Urothelium cell line (cell line): Measurements from ENCODE around the gene SNX22.
"Not testable (repeated sequence)": the region's sequence is repeated elsewhere in the genome, so short reads cannot be mapped to it uniquely, and the experiment has no call there.

Experiments used
- DNase-seq: peaks from one replicate; pipeline ENCODE4 v3.0.0; 2011; ENCODE audit warnings: low spot score, mixed read lengths
- FAIRE-seq: peaks from 2 replicates; lab custom pipeline; 2011; peaks lifted over from hg19 to GRCh38; lab: Jason Lieb, UNC

The SNX22 gene

DNA sequence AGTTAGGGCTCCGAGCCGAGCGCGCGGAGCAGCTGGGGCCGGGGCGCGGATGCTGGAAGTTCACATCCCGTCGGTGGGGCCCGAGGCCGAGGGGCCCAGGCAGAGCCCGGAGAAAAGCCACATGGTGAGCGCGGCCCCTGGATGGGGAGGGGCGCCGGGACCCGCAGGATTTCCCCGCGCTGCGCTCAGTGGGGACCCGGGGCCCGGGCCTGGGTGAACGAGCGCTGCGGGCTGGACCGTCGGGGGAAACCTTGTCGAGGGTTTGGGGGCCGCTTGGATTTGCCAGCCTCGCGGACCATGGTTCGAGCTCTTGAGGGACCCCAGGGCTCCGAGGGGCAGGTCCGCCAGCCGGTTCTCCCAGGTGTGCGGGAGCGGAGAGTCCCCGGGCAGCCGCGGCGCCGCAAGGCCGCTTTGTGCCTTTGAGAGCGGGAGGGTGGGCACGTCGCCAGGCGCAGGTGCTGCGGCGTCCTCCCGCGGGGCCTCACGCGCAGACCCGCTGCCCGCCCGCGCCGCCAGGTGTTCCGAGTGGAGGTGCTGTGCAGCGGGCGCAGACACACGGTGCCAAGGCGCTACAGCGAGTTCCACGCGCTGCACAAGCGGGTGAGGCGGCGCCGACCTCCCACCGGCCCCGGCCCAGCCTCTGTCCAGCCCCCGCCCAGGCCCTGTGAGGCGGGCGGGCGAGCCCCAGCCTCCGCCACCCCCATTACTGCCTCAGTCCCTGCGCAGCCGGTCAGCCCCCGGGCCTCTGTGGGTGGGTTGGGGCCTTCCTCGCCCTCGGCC, at the start of gene SNX22:
TSS of gene SNX22 (plus strand) at position 5 of the 780 bp plus-strand sequence. CDS start at position 50, 45 bp downstream.
- DNase-seq (no peak), FAIRE-seq (no peak)

DNA sequence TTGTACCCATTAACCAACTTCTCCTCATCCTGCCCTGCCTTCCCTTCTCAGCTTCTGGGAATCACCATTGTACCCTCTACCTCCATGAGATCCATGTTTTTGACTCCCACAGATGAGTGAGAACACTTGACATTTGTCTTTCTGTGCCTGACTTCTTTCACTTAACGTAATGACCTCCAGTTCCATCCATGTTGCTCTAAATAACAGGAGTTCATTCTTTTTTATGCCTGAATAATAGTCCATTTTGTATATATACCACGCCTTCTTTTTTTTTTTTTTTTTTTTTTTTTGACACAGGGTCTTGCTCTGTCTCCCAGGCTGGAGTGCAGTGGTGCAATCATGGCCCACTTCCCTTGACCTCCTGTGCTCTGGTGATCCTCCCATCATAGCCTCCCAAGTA, 49.0 kb upstream of the SNX22 start:
- DNase-seq (no peak), FAIRE-seq (no peak)

DNA sequence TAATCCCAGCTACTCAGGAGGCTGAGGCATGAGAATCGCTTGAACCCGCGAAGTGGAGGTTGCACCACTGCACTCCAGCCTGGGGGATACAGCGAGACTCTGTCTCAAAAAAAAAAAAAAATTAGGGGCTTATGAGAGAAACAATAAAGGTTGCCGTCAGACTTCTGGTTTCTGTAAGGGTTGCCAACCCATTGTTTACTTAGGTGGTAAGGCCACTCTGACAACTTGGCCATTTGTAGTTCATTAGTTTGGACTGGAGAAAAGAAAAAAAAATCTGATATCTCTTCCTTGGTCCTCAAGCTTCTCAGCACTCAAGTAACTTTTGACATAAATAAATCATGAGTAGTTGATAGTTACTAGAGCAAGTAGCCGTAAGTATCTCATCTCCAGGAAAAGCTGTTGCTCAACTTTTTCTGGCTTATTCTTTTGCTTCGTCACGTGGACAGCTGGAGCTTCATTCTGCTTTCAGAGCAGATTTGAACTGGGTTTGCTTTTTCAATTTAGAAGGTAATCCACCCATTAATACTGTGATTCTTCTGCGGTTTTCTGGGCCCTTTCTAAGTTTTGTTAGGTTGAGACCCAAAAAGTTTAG, 46.3 kb upstream of the SNX22 start:
- no peak for FAIRE-seq

DNA sequence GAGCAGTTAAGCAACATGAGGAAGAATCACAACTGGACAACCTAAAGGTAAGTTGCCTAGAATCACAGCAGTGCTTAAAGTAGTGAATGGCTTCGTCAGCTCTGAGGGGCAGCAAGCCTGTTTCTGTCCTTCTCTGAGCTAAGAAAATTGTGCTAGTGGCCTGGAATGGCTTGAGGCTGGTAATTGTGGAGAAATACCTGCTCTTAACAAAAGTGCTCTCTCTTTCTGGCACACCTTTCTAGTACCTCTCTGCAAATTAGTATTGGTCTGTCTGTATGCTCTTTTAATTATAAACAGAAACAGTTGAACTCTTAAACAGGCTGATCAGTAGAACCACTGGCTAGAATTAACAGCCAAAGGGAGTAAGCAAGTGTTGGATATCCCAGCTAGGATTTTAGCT, 44.2 kb upstream of the SNX22 start:
- FAIRE-seq (no peak), DNase-seq (no peak)

More for the DNA sequence above, 46.3 kb upstream of the SNX22 start:
- DNase-seq, result no peak

DNA sequence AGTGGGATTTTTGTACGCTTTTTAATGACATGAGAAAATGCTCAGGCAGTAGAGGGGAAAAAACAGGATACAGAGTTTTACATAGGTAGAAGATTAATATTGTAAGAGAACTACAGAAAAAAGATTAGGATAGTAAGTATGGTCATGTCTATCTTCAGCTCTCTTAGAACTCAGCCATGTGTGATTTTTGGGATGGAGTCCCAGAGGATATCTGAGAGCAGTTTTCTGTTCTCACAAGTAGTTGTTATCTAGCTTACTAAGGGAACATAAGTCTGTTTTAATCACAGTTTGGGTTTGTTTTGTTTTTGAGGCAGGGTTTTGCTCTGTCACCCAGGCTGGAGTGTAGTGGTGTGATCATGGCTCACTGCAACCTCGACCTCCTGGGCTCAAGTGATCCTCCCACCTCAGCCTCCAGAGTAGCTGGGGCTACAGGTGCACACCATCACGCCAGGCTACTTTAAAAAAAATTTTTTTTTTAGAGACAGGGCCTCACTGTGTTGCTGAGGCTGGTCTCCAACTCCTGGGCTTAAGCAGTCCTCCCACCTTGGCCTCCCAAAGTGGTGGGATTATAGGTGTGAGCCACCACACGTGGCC, 41.3 kb upstream of the SNX22 start:
- not testable (repeated sequence) for FAIRE-seq, DNase-seq

DNA sequence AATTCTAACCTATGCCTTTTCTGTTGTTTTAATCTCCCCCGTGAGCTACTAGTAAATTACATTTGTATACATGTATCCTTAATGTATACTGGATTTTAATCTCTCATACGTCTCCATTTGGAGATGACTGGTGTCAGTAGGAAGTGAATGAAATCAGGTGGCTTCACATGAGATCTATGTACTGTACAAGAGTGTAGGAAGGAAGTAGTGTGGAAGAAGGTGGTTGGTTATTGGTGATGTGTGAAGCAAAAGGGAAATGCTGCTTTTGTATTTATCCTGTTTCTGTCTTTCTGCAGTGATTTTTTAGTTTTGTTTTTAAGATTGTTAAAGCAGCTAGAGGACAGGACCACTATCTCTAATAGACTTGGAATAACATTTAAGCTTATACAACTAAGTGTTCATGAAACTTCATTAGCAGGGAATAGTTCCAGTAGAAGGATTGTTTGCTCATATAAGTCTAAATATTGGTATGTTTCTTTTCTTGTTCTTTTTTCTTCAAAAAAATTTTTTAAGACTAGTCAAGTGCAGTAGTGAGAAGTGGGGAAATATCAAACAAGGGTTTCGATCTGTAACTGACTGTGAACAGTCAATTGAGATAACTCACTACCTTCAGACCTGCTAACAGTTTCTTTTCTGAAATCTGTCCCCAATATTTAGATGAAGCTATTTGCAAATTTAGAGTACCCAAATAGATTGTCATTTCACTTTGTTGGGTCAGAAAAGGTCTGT, 40.4 kb upstream of the SNX22 start:
- no peak for DNase-seq
- no peak for FAIRE-seq

DNA sequence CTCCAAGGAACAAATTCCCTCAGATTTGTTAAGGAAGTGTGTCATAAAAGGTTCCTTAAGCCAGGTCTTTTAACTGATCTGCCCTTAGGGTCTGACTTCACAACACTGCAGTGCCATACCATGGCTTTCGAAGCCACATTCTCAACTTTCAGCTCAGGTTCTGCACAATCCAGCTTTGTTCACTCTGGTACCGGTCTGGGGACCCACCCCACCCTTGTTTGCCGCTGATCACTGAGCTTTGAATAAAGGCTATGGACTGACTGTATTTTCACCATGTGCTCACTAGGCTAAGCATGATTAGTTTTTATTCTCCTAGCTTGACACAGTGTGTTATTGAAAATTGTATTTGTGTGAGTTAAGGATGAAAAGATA, 39.9 kb upstream of the SNX22 start:
- DNase-seq (no peak), FAIRE-seq (no peak)

DNA sequence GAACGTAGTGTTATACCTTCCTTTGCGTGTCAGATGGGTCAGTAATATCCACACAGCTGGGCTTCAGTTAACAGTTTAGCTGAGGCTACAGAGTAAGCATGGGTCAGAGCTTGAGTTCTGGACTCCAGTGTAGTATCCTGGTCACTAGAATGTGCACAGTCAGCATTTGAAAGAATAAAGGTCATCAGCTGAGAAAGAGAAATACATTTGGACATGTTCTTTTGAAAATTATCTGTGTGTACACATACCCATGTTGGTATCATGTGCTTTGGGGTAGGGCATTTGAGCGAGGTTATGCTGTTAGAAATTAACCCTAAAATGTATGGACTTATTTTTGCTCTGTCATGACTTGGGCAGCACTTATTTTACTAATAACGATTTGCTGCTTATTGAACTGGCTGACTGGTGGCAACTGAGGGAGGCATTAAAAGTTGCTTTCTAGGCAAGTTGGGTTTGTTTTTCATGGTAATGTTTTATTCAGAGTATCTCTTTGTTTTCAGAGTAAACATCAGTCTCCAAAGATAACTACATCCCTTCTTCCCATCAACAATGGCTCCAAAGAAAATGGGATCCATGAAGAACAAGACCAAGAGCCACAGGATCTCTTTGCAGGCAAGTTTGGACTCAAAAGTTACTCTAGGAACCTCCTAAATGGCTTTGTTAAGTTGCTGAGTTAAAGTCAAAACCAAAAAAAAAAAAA, 39.3 kb upstream of the SNX22 start:
- DNase-seq (no peak), FAIRE-seq (no peak)

DNA sequence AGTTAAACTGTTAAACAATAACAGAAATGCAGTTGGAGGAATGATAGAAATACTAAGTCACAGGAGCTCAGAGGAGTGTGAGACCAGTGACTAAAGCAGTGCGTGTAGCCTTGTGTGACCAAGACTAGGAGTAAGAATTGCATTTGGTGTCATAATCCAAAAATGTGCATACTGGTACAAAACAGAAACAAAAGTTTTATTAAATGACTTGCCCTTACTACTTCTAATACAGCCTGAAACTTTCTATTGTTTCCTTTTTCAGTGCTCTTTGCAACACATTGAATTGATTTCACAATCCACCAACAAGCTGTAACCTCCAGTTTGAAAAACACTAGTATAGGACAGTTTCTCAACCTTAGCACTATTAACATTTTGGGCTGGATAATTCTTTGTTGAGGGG, 38.6 kb upstream of the SNX22 start:
- DNase-seq (no peak), FAIRE-seq (no peak)

DNA sequence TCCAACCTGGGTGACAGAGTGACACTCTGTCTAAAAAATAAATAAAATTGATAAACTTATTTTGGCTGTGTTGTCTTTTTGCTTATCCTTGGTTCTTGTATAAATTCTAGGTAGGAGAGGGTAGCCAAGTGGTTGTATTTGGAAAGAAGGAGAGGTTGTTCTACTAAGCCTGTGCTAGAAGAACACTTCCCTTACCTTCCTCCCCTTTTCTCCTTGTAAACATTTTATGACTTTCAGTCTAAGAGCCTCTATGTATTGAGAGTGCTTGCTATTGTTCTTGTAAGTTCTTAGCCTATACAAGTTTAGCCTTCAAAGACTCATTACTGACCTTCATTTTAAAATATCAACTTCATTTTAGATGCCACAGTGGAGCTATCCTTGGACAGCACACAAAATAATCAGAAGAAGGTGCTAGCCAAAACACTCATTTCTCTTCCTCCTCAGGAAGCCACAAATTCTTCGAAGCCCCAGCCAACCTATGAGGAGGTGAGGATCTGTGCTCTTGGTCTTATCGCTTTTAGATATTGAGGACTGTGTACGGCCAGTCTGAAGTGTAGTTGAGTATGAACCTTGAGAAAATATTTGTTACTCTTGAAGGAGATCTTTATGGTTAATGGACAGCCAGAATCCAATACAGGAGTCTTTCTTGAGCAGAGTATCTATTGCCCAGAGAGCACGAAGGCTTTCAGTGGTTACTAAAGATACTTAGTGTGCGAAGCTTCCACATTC, 33.6 kb upstream of the SNX22 start:
- no peak for FAIRE-seq
- no peak for DNase-seq

DNA sequence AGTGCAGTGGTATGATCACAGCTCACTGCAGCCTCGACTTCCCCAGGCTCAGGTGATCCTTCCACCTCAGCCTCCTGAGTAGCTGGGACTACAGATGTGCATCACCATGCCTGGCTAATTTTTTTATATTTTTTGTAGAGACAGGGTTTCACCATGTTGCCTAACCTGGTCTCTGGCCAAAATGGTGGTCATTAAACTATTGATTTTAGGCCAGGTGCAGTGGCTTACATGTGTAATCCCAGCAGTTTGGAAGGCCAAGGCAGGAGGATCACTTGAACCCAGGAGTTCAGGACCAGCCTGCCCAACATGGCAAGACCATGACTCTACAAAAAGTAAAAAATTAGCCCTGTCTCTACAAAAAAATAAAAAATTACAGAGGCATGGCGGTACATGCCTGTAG, 31.2 kb upstream of the SNX22 start:
- FAIRE-seq, DNase-seq: not testable (repeated sequence)

DNA sequence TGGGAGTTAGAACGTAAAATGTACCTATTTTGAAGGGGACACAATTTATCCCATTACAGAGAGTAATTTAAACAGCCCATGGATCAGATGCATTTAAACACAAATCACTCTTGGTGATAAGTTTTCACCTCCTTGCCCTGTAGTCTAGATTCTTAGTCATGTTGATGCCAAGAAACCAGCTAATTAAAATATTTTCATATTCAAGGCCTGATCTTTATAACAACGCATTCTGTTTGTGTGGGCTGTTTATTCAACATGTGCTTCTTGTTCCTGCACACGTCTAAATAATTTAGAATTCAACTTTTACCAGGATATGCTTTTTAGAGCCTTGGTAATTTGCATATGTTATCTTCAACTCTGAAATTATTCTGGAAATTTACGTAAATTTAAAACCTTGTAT, 29.9 kb upstream of the SNX22 start:
- FAIRE-seq (no peak), DNase-seq (no peak)

DNA sequence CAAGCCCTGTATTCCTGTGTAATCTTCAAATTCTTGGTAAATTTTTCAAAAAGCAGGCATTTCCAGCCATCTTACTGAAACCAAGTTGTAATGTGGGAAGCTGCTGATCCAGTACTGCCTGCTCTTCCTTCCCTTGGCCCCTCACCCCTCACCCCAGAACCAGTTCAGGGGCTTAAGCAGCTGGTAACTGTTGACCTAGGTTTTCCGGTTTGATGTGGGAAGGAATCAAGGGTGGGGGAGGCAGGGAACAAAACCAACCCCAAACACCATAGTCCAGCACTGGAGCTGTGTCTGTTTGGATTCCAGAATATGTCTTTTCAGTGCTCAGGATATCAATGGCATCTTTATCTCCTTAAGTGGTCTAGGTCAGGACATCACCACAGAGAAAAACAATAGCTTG, 29.1 kb upstream of the SNX22 start:
- DNase-seq, result no peak
- FAIRE-seq, result no peak

DNA sequence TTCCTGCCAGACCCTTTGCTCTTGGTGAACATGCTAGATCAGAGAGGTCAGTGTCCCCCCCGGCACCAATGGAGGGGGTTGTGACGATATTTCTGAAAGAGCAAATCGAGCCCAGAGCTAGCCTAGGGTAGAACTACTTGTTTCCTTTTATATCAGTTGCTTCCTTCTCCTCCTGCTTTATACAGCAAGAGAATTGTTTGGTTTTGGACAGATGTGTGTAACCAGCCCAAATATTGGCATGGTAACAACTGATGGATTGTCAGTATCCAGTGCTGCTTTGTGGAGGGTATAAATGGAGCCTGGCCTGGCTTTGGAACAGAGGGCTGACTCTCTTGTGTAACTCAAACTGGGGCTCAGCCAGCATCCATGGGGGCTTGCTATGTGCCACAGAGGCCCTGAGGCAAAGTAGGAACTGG, 28.6 kb upstream of the SNX22 start:
- DNase-seq (no peak), FAIRE-seq (no peak)

DNA sequence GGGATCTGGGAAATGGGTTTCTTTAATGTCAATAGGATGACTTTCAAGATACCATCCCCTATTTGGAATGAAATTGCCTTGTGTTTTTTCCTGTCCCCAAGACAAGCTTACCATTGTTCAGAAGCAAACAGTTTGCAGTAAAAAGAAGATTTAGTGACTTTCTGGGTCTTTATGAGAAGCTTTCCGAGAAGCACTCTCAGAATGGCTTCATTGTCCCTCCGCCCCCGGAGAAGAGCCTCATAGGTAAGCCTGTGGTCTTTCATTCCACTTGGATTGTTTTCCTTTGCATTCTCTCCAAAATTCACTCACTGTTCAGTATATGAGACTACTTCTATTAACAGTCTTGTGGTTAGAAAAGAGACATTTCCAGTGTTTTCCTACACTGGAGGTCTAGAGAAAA, 25.6 kb upstream of the SNX22 start:
- FAIRE-seq (no peak), DNase-seq (no peak)

DNA sequence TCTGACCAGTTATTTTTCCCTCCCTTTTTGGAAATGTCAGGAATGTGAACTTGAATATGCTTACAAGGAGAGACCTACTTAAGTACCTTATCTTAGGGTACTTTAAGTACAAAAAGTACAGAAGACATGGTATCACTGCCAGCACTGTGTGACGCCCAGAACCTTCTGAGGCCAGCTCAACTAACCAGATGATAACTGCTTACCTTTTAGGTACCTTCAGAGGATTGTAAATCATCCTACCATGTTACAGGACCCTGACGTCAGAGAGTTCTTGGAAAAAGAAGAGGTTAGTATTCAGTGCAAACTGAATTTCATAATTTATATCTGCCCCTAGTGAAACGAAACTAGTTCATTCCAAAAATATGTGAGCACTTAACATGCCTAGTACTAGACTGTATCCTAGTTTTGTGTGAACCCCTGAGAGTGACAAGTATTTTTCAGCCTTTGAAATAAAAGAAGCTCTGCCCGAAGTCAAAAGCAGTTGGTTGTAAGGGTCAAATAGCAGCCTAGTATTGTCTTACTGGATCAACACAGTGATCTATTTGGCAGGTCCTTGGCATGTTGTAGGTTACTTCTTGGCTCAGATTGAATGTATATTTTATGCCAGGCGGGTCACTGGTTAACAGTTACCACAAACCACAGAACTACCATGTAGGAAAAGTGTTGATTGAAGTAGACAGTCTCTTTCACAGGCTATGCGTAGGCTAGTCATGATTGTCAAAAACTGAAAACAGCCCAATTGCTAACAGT, 23.8 kb upstream of the SNX22 start:
- DNase-seq (no peak), FAIRE-seq (no peak)

DNA sequence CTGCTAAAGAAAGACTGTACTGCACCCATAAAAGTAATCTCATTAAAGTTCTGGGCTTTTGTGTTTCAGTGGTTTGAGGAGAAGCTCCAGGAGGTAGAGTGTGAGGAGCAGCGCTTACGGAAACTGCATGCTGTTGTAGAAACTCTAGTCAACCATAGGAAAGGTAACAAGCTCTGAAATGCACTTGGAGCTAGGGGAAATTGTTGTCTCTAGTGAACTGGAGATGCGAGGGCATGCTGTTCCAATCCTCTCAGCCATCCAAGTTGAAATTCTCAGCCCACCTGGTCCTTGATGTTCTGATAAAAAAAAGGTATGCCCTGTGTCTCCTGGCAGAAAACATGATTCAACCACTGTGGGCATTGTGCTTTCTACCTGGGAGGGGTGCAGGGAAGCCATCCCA, 21.4 kb upstream of the SNX22 start:
- FAIRE-seq, result no peak
- DNase-seq, result no peak

DNA sequence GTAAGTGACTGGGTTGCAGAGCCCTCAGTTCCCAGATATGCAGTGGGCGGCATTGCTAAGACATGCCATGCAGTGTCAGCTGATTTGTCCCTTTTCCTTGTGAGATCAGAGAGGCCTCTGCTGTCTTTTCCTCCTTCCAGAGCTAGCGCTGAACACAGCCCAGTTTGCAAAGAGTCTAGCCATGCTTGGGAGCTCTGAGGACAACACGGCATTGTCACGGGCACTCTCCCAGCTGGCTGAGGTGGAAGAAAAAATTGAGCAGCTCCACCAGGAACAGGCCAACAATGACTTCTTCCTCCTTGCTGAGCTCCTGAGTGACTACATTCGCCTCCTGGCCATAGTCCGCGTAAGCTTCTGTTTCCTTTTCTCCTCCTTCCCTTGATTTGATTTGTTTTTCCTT, 20.0 kb upstream of the SNX22 start:
- FAIRE-seq (no peak), DNase-seq (no peak)

DNA sequence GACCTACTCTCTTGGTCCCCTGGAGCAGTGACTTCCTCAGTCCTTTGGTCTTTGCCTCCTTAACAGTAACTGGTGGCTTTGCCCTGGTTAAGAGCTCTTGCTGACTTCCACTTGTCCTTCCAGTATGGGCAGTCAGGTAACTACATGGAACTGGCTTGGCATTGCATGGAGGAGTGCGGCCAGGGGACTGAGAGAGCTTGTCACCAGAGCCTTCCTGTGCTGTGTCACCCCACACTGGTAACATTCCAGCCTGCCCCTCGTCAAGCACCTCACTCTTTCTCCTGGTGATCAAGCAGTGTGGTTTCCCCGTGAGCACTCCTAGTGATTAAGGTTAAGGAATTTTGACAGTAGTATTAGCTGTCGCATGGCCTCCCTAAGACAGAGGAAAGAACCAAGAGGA, 19.3 kb upstream of the SNX22 start:
- DNase-seq (no peak), FAIRE-seq (no peak)
